ENCODE measurements around the gene PI4K2A.
A peak's percentile ranks its signal among the peaks of the same experiment; 100 is the strongest.
"Not testable (repeated sequence)": the region's sequence is repeated elsewhere in the genome, so short reads cannot be mapped to it uniquely, and the experiment has no call there.

Gene PI4K2A

GRCh38 chr10:97690133-97690532 lies 49.7 kb downstream of the PI4K2A start:
- H3K9ac ChIP-seq: no peak overlapping the region
- peaks cover 12% of the 10 kb centered on the region for H3K4me1 ChIP-seq (ENCODE audit: low read depth, poor library complexity, severe bottlenecking)
- H3K4me2 ChIP-seq: no peak overlapping the region
- H3K27me3 ChIP-seq (ENCODE audit: insufficient read depth, low read depth): no peaks in the 10 kb centered on the region
- no peak overlapping the region for H2AFZ ChIP-seq (ENCODE audit: low read depth)
- TF ChIP-seq, protein P1, sequence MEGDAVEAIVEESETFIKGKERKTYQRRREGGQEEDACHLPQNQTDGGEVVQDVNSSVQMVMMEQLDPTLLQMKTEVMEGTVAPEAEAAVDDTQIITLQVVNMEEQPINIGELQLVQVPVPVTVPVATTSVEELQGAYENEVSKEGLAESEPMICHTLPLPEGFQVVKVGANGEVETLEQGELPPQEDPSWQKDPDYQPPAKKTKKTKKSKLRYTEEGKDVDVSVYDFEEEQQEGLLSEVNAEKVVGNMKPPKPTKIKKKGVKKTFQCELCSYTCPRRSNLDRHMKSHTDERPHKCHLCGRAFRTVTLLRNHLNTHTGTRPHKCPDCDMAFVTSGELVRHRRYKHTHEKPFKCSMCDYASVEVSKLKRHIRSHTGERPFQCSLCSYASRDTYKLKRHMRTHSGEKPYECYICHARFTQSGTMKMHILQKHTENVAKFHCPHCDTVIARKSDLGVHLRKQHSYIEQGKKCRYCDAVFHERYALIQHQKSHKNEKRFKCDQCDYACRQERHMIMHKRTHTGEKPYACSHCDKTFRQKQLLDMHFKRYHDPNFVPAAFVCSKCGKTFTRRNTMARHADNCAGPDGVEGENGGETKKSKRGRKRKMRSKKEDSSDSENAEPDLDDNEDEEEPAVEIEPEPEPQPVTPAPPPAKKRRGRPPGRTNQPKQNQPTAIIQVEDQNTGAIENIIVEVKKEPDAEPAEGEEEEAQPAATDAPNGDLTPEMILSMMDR (conservative IDR thresholded peaks at IDR 0.05; ENCODE audit: low read depth, low read length): no peak
- H3K4me3 ChIP-seq (IDR thresholded peaks at IDR 0.05; ENCODE audit: insufficient read depth, low read depth, low read length): no peak overlapping the region
- H4K20me1 ChIP-seq (ENCODE audit: insufficient read depth): no peaks in the 10 kb centered on the region
- no peaks in the 10 kb centered on the region for H3K79me2 ChIP-seq (ENCODE audit: insufficient read depth, low read depth)
- H3K27ac ChIP-seq: no peak overlapping the region
- no peaks in the 10 kb centered on the region for H3K36me3 ChIP-seq (ENCODE audit: insufficient read depth)

GRCh38 chr10:97698072-97698655 lies 57.7 kb downstream of the PI4K2A start:
- H3K27ac ChIP-seq; H3K9ac ChIP-seq; H3K36me3 ChIP-seq (ENCODE audit: insufficient read depth); H4K20me1 ChIP-seq (ENCODE audit: insufficient read depth); H3K4me3 ChIP-seq (IDR thresholded peaks at IDR 0.05; ENCODE audit: insufficient read depth, low read depth, low read length); H3K4me1 ChIP-seq (ENCODE audit: low read depth, poor library complexity, severe bottlenecking); H2AFZ ChIP-seq (ENCODE audit: low read depth); H3K4me2 ChIP-seq; H3K79me2 ChIP-seq (ENCODE audit: insufficient read depth, low read depth); H3K27me3 ChIP-seq (ENCODE audit: insufficient read depth, low read depth): not testable (repeated sequence)

DNA sequence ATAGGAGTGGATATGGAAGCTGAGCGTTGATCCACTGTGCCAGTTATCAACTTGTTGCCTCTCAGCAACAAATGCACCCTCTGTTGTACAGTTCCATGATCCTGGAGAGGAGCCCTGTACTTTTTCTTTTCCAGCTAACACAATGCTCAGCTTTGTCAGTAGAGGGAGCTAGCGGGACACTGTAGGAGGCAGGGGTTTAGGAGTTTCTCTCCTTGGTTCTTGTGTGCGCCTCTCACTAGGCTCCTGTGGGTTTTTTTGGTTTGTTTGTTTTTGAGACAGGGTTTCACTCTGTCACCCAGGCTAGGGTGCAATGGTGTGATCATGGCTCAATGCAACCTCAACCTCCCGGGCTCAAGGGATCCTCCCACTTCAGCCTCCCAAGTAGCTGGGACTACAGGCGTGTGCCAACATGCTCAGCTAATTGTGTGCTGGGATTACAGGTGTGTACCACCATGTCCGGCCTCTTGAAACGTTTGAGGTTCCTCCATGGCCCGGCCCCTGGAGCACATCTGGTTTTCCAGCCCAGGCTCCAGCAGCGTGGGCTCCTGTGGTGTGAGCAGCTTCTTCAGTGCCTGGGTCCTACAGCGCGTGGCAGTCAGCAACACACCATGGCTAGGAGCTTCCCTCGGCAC lies 61.1 kb downstream of the PI4K2A start:
- no peaks in the 10 kb centered on the region for H3K79me2 ChIP-seq (ENCODE audit: insufficient read depth, low read depth)
- no peak overlapping the region for H3K4me3 ChIP-seq (IDR thresholded peaks at IDR 0.05; ENCODE audit: insufficient read depth, low read depth, low read length)
- H2AFZ ChIP-seq (ENCODE audit: low read depth): peak overlapping the region; percentile 35; the same call in 1 of the 2 replicates
- peaks cover 5% of the 10 kb centered on the region for H3K4me1 ChIP-seq (ENCODE audit: low read depth, poor library complexity, severe bottlenecking)
- no peaks in the 10 kb centered on the region for H3K27me3 ChIP-seq (ENCODE audit: insufficient read depth, low read depth)
- H4K20me1 ChIP-seq (ENCODE audit: insufficient read depth): no peaks in the 10 kb centered on the region
- peak overlapping the region; percentile 3; the same call in 1 of the 2 replicates for H3K4me2 ChIP-seq
- H3K9ac ChIP-seq: no peak overlapping the region
- H3K36me3 ChIP-seq (ENCODE audit: insufficient read depth): no peaks in the 10 kb centered on the region
- no peak overlapping the region for H3K27ac ChIP-seq
- TF ChIP-seq, protein P1 (conservative IDR thresholded peaks at IDR 0.05; ENCODE audit: low read depth, low read length): peak; percentile 82

DNA sequence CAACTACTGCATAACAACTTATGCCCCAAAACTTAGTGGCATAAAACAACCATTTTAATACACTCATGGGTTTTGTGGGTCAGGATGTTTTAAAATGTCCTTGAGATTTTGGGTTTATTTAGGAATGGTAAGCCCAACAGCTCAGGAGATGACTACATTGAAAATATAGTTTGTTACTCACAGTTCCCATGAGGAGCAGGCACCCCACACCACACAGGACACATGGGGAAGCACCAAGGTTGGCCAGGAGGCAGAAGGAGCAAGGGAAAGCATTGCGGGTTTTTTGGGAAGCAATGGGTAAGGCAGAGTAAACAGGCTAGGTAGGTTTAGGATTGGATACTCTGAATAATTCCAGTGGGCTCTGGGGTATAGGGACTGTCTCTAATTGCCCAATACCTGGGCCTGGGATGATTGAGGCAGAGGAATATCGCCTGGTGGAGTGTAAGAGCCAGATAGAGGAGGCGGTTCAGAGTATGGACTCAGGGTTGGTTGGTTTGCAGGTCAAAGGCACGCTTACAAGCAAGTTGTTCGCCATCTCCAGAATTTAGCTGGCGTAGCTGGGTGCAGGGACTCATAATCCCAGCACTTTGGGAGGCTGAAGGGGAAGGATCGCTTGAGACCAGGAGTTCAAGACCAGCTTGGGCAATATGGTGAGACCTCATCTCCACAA lies 63.1 kb downstream of the PI4K2A start:
- Histone ChIP-seq H2AFZ (ENCODE audit: low read depth) (no peak overlapping the region), H3K27me3 (ENCODE audit: insufficient read depth, low read depth) (no peaks in the 10 kb centered on the region), H4K20me1 (ENCODE audit: insufficient read depth) (no peaks in the 10 kb centered on the region), H3K4me3 (IDR thresholded peaks at IDR 0.05; ENCODE audit: insufficient read depth, low read depth, low read length) (no peak overlapping the region), H3K79me2 (ENCODE audit: insufficient read depth, low read depth) (no peaks in the 10 kb centered on the region), H3K9ac (no peak overlapping the region), H3K4me2 (no peak overlapping the region), H3K27ac (no peak overlapping the region), H3K36me3 (ENCODE audit: insufficient read depth) (no peaks in the 10 kb centered on the region), H3K4me1 (ENCODE audit: low read depth, poor library complexity, severe bottlenecking) (peaks cover 5% of the 10 kb centered on the region)
- TF ChIP-seq, protein P1 (conservative IDR thresholded peaks at IDR 0.05; ENCODE audit: low read depth, low read length): no peak

DNA sequence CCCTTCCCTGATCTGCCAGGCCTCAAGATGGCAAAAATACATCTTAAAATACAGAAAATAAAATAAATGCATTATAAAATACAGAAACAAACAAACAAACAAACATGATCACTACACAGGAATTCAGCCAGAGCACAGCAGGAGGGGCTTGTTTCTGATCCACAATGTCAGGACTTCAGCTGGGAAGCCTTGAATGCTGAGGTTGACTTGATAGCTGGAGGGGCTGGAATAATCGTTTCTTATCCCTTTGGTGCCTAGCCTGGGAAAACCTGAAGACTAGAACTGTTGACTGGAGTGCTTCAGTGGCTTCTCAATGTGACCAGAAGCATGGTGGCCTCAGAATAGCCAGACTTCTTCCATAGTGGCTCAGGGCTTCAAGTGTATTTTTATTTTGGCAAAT lies 63.9 kb downstream of the PI4K2A start:
- Histone ChIP-seq H3K27ac (no peak overlapping the region), H2AFZ (ENCODE audit: low read depth) (no peak overlapping the region)

More for the DNA sequence above, 63.9 kb downstream of the PI4K2A start:
- H3K4me2 ChIP-seq: no peak overlapping the region
- no peaks in the 10 kb centered on the region for H4K20me1 ChIP-seq (ENCODE audit: insufficient read depth)
- peaks cover 5% of the 10 kb centered on the region for H3K4me1 ChIP-seq (ENCODE audit: low read depth, poor library complexity, severe bottlenecking)
- H3K36me3 ChIP-seq (ENCODE audit: insufficient read depth): no peaks in the 10 kb centered on the region
- no peaks in the 10 kb centered on the region for H3K27me3 ChIP-seq (ENCODE audit: insufficient read depth, low read depth)
- no peak overlapping the region for H3K4me3 ChIP-seq (IDR thresholded peaks at IDR 0.05; ENCODE audit: insufficient read depth, low read depth, low read length)
- no peak overlapping the region for H3K9ac ChIP-seq
- no peaks in the 10 kb centered on the region for H3K79me2 ChIP-seq (ENCODE audit: insufficient read depth, low read depth)
- TF ChIP-seq, protein P1 (conservative IDR thresholded peaks at IDR 0.05; ENCODE audit: low read depth, low read length): no peak
